Gastrocnemius medialis (tissue), 4 donors: Measurements from ENCODE around the gene DUSP16.

Experiments used
- POLR2A ChIP-seq, 2 donors: fragments of 450-650 bp; IDR thresholded peaks; one replicate each; pipeline ENCODE4 v1.6.1; 2017; ENCODE audit warnings: antibody characterized with exemption in 2 of 2, mild to moderate bottlenecking in 2 of 2, moderate library complexity in 2 of 2
- TF ChIP-seq, protein P1 (sequence below), 5 experiments: fragments of 450-650 bp in 3 of 5; fragments of 200-600 bp in 2 of 5; sonication (generic) in 2 of 5; IDR thresholded peaks in 4 of 5; conservative IDR thresholded peaks in 1 of 5; 1 replicate in 4 of 5; 2 replicates in 1 of 5; pipeline ENCODE4 v1.5.1; 2016 to 2019; ENCODE audit warnings: antibody characterized with exemption in 5 of 5, mild to moderate bottlenecking in 3 of 5, moderate library complexity in 3 of 5

DNA sequence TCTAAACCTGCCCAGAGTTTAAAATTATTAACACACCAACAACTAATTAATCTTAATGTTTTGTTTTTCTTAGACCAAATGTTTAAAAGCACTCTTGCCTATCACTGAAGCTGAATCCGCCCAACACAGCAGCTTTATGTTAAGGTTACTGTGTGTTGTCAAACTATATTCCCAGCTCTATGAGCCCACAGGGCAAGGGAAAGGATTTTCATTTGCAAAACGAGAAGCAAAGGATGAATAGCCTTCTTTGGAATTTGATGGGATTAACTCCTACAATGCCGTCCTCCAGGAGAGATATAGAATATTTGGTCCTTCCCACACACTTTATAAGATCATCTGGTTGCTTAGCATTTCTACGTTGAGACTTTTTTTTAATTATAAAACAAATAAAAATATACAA is 43.7 kb downstream of the DUSP16 start:
- TF ChIP-seq, protein P1, sequence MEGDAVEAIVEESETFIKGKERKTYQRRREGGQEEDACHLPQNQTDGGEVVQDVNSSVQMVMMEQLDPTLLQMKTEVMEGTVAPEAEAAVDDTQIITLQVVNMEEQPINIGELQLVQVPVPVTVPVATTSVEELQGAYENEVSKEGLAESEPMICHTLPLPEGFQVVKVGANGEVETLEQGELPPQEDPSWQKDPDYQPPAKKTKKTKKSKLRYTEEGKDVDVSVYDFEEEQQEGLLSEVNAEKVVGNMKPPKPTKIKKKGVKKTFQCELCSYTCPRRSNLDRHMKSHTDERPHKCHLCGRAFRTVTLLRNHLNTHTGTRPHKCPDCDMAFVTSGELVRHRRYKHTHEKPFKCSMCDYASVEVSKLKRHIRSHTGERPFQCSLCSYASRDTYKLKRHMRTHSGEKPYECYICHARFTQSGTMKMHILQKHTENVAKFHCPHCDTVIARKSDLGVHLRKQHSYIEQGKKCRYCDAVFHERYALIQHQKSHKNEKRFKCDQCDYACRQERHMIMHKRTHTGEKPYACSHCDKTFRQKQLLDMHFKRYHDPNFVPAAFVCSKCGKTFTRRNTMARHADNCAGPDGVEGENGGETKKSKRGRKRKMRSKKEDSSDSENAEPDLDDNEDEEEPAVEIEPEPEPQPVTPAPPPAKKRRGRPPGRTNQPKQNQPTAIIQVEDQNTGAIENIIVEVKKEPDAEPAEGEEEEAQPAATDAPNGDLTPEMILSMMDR (IDR thresholded peaks at IDR 0.05 in 4 of 5, conservative IDR thresholded peaks at IDR 0.05 in 1 of 5) = no peak
- TF ChIP-seq POLR2A (IDR thresholded peaks at IDR 0.05) = no peak
